ENCODE data around the gene ZC3H13.

GRCh38 chr13:46012404-46012803, 40.1 kb downstream of the ZC3H13 start:
- no peak for TF ChIP-seq CTCF (IDR thresholded peaks at IDR 0.05)
- no peak for TF ChIP-seq POLR2A (IDR thresholded peaks at IDR 0.05)
